ENCODE data around the gene PDIA5. TPM values are rescaled to one million over a fixed set of nuclear protein-coding genes. Genes with fewer than 3 reads are reported as not detected.

Gene PDIA5
- total RNA-seq, 1 experiment from 2014 or later = 41.5 TPM

DNA sequence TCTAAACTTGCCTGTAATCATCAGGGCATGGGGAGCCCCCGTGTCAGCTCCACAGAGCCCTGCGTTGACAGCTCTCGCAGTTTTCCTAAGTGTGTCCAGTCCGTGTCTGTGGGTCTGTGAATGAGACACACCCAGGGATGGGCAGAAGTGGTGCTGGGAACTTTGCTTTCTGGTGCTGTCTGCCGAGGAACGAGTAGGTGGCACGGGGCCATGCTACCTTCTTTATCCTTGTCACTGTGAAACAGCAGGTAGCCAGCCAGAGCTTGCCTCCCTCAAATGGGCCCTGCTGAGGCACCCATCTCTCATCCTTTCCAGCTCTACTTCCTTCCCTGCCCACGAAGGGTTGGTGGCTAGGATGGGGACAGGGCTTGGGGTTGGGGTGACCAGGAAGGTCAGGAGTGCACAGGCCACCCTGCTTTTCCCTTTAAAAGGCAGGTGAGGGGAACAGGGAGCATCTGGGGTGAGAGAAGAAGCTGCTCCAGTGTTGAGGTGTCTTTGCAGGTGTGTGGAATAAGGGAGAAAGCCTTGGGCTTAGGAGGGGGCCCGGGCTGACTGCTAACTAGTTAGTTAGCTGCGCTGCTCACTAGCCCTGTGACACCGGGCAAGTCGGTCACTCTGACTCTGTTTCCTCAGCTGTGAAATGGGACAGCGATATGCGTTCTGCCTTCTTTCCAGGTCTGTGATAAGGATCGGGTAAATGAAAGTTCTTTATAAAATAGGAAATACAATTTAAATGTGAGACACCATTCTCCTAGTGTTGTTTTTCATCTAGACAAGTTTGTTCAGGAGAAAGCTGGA lies 27.9 kb downstream of the PDIA5 start:
- peaks cover 29% of the 10 kb centered on the region for H3K4me1 Mint-ChIP-seq
- POLR2A ChIA-PET = no interaction called here
- peaks cover 26% of the 10 kb centered on the region; the same call in 1 of the 2 replicates for H3K36me3 Mint-ChIP-seq
- no peaks in the 10 kb centered on the region for H3K9me3 Mint-ChIP-seq
- TF ChIP-seq ZNF512 (CRISPR knock-in tag; IDR thresholded peaks at IDR 0.05; ENCODE audit: borderline replicate concordance) (no peak), ESRRA (CRISPR knock-in tag; IDR thresholded peaks at IDR 0.05; ENCODE audit: borderline replicate concordance) (no peak), STAT6 (CRISPR knock-in tag; conservative IDR thresholded peaks at IDR 0.05; ENCODE audit: low read depth) (no peak), CREM (CRISPR knock-in tag; IDR thresholded peaks at IDR 0.05) (no peak), NR2C2 (CRISPR knock-in tag; IDR thresholded peaks at IDR 0.05) (no peak), RELA (CRISPR knock-in tag; IDR thresholded peaks at IDR 0.05; ENCODE audit: borderline replicate concordance) (no peak), GRHL2 (CRISPR knock-in tag; IDR thresholded peaks at IDR 0.05; ENCODE audit: insufficient replicate concordance, severe bottlenecking) (no peak), ZNF425 (CRISPR knock-in tag; conservative IDR thresholded peaks at IDR 0.05) (no peak), ELF4 (CRISPR knock-in tag; IDR thresholded peaks at IDR 0.05; ENCODE audit: low read depth) (no peak), ZSCAN18 (CRISPR knock-in tag; IDR thresholded peaks at IDR 0.05) (no peak), ATF1 (CRISPR knock-in tag; IDR thresholded peaks at IDR 0.05) (no peak), JUN (CRISPR knock-in tag; IDR thresholded peaks at IDR 0.05) (no peak), ETV6 (CRISPR knock-in tag; IDR thresholded peaks at IDR 0.05) (no peak), PREB (CRISPR knock-in tag; IDR thresholded peaks at IDR 0.05; ENCODE audit: borderline replicate concordance) (no peak), MAX (CRISPR knock-in tag; IDR thresholded peaks at IDR 0.05) (no peak), SMAD4 (CRISPR knock-in tag; IDR thresholded peaks at IDR 0.05) (no peak), ZNF219 (CRISPR knock-in tag; IDR thresholded peaks at IDR 0.05; ENCODE audit: borderline replicate concordance) (no peak), IRF2 (CRISPR knock-in tag; IDR thresholded peaks at IDR 0.05; ENCODE audit: borderline replicate concordance, low read depth) (no peak)
- no peak overlapping the region for H3K27ac Mint-ChIP-seq
- no peak for DNase-seq (ENCODE audit: low spot score)
- no peak for ATAC-seq
- CTCF ChIA-PET = interaction anchor here (1.5 to 1.9 kb wide), 2 partner anchors 28 to 152 kb away, joined by 4 to 6 read pairs; partner anchors contain the start of gene PDIA5
- H3K27me3 Mint-ChIP-seq (ENCODE audit: low read depth) = no peaks in the 10 kb centered on the region
- no peak overlapping the region for H3K4me3 Mint-ChIP-seq

Data from WTC11 (cell line).